GM19351 (cell line): ENCODE results near the gene APOE.
A peak's percentile ranks its signal among the peaks of the same experiment; 100 is the strongest.
"Not testable (repeated sequence)": the region's sequence is repeated elsewhere in the genome, so short reads cannot be mapped to it uniquely, and the experiment has no call there.

Experiments used
- ATAC-seq: cut with Tn5 transposase; IDR thresholded peaks from one replicate; pipeline ENCODE4 v1.9.1; 2021; ENCODE audit warnings: mild to moderate bottlenecking, moderate library complexity; ENCODE audit not compliant: unreplicated experiment

Gene APOE

DNA sequence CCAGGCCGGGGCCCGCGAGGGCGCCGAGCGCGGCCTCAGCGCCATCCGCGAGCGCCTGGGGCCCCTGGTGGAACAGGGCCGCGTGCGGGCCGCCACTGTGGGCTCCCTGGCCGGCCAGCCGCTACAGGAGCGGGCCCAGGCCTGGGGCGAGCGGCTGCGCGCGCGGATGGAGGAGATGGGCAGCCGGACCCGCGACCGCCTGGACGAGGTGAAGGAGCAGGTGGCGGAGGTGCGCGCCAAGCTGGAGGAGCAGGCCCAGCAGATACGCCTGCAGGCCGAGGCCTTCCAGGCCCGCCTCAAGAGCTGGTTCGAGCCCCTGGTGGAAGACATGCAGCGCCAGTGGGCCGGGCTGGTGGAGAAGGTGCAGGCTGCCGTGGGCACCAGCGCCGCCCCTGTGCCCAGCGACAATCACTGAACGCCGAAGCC lies 3.3 kb downstream of the APOE start:
- ATAC-seq, result no peak

DNA sequence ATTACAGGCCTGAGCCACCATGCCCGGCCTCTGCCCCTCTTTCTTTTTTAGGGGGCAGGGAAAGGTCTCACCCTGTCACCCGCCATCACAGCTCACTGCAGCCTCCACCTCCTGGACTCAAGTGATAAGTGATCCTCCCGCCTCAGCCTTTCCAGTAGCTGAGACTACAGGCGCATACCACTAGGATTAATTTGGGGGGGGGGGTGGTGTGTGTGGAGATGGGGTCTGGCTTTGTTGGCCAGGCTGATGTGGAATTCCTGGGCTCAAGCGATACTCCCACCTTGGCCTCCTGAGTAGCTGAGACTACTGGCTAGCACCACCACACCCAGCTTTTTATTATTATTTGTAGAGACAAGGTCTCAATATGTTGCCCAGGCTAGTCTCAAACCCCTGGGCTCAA lies 4.2 kb downstream of the APOE start:
- ATAC-seq, result no peak

DNA sequence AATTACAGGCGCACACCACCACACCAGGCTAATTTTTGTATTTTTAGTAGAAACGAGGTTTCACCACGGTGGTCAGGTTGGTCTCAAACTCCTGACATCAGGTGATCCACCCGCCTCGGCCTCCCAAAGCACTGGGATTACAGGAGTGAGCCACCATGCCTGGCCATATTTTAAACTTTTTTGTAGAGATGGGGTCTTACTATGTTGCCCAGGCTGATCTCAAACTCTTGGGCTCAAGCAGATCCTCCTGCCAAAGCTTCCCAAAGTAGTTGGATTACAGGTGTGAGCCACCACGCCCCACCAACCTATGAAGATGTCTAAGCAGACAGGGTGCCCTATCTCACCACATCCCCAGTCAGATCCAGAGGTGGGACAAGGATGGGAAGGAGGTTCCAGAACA lies 6.3 kb downstream of the APOE start:
- ATAC-seq, result not testable (repeated sequence)

DNA sequence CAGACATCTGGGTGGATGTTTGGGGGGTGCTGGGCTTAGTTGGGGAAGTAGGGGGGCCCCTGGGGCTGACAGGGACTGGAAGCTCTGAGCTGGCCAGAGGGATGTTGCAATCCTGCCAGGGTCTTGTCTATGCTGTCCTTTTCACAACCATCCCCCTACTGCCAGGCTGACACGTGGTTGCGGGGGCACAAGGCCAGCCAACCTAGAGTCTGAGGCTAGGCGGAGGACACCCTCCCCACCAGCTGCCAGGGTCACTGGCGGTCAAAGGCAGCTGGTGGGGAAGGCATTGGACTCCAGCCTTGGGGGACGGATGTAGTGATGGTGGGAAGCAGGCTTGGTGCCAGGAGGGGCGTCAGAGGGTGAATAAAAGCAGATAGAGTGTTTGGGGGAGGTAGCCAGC lies 7.3 kb downstream of the APOE start:
- no peak for ATAC-seq

DNA sequence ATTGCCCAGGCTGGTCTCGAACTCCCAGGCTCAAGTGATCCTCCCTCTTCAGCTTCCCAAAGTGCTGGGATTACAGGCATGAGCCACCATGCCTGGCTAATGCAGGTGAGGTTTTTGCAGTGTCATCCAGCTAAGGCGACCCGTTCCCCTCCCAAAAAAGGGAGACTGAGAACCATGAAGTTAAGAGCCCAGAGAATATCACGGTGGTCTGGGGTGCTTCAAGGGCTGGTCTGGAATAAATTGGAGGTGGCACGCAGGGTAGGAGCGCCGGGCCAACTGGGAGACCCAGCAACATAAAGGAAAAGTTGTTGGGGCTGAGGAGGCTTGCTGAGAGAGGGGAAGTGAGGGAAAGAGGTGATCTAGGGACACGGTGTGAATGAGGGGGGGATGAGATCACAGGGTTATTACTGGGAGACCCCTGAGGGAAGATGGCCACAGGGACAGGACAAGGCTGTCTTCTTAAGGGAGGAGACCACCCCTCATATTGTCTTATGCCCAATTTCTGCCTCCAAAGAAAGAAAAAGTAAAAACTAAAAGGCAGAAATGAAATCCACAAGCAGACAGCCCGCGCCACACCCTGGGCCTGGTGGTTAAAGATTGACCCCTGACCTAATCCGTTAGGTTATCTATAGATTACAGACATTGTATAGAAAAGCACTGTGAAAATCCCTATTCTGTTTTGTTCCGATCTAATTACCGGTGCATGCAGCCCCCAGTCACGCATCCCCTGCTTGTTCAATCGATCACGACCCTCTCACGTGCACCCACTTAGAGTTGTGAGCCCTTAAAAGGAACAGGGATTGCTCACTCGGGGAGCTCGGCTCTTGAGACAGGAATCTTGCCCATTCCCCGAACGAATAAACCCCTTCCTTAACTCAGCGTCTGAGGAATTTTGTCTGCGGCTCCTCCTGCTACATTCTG lies 8.2 kb downstream of the APOE start:
- ATAC-seq, result not testable (repeated sequence)

DNA sequence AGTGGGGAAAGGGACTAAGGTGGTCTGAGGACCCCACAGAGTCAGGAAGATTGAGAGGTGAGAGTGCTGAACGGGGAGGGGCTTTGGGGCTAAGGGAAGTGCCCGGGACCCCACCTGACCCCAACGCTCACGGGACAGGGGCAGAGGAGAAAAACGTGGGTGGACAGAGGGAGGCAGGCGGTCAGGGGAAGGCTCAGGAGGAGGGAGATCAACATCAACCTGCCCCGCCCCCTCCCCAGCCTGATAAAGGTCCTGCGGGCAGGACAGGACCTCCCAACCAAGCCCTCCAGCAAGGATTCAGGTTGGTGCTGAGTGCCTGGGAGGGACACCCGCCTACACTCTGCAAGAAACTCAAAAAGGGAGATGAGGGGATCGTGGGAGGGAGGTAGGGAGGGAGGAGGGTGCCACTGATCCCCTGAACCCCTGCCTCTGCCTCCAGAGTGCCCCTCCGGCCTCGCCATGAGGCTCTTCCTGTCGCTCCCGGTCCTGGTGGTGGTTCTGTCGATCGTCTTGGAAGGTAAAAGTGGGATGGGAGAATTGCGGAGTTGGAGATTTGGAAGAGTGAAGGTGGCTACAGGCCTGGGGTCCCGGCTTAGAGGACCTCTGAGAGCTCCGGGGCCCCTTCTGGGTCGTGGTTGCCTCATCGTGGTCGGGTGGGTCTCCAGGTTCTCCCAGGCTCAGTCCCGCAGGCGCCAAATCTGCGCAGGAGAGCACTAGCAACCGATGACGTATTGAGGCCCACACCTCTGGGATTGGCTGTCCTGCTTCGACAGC lies 9.0 kb downstream of the APOE start, which contains the start of gene APOC1:
Gene APOC1, plus strand, starts transcription at position 176 of the 774 bp plus-strand sequence. Its CDS starts 284 bp downstream, at position 460.
- ATAC-seq, result peak; percentile 89

DNA sequence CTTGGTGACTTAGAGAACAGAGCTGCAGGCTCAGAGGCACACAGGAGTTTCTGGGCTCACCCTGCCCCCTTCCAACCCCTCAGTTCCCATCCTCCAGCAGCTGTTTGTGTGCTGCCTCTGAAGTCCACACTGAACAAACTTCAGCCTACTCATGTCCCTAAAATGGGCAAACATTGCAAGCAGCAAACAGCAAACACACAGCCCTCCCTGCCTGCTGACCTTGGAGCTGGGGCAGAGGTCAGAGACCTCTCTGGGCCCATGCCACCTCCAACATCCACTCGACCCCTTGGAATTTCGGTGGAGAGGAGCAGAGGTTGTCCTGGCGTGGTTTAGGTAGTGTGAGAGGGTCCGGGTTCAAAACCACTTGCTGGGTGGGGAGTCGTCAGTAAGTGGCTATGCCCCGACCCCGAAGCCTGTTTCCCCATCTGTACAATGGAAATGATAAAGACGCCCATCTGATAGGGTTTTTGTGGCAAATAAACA lies 18.7 kb downstream of the APOE start:
- ATAC-seq, result no peak

DNA sequence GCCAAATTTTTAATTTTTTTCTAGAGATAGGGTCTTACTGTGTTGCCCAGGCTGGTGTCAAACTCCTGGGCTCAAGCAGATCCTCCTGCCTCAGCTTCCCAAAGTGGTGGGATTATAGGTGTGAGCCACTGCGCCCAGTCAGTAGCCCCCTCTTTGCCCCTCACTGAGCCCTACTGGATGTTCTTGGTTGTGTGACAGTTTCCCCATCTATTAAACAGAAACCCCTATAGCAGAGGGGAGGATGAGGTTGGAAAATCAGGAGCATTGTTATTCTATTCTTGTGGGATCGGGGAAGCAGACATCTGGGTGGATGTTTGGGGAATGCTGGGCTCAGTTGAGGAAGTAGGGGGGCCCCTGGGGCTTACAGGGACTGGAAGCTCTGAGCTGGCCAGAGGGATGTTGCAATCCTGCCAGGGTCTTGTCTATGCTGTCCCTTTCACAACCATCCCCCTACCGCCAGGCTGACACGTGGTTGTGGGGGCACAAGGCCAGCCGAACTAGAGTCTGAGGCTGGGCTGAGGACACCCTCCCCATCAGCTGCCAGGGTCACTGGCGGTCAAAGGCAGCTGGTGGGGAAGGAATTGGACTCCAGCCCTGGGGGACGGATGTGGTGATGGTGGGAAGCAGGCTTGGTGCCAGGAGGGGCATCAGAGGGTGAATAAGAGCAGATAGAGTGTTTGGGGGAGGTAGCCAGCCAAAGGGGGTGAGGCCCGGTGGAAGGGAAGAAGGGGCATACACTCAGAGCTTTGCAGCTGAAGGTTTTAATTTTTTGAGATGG lies 19.7 kb downstream of the APOE start:
- ATAC-seq, result no peak

DNA sequence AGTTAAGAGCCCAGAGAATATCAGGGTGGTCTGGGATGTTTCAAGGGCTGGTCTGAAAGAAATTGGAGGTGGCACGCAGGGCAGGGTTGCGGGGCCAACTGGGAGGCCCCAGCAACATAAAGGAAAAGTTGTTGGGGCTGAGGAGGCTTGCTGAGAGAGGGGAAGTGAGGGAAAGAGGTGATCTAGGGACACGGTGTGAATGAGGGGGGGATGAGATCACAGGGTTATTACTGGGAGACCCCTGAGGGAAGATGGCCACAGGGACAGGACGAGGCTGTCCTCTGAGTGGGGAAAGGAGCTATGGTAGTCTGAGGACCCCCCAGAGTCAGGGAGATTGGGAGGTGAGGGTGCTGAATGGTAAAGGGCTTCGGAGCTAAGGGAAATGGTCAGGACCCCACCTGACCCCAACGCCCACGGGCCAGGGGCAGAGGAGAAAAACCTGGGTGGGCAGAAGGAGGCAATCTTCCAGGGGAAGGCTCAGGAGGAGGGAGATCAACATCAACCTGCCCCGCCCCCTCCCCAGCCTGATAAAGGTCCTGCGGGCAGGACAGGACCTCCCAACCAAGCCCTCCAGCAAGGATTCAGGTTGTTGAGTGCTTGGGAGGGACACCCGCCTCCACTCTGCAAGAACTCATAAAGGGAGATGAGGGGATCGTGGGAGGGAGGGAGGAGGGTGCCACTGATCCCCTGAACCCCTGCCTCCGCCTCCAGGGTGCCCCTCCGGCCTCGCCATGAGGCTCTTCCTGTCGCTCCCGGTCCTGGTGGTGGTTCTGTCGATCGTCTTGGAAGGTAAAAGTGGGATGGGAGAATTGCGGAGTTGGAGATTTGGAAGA lies 20.9 kb downstream of the APOE start:
- ATAC-seq, result not testable (repeated sequence)

DNA sequence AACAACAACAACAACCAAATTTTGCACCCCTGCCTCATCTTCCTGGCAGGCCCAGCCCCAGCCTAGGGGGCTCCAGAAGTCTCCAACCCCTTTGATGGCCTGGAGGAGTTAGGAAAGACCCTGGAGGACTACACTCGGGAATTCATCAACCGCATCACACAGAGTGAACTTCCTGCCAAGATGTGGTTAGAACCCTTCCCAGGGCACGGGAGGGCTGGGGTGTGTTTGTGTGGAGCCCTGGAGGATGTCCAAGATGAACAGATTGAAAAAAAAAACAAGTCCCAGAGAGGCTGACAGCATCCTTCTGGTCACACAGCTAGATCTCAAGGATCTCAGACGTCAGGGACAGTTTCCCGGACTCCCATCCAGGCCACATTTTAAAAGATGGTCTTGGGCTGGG lies 22.1 kb downstream of the APOE start:
- no peak for ATAC-seq

DNA sequence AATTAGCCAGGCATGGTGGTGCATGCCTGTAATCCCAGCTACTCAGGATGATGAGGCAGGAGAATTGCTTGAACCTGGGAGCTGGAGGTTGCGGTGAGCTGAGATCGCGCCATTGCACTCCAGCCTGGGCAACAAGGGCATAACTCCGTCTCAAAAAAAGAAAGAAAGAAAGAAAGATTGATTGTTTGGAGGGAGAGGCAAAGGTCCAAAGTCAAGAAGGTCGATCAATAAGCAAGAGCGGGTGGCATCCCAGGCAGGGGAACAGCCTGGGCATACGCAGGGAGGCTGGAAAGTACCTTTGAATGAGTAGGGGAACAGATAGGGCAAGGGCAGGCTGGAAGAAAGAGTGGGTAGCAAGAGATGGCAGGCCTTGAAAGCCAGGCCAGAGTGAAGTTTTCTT lies 24.5 kb downstream of the APOE start:
- no peak for ATAC-seq

DNA sequence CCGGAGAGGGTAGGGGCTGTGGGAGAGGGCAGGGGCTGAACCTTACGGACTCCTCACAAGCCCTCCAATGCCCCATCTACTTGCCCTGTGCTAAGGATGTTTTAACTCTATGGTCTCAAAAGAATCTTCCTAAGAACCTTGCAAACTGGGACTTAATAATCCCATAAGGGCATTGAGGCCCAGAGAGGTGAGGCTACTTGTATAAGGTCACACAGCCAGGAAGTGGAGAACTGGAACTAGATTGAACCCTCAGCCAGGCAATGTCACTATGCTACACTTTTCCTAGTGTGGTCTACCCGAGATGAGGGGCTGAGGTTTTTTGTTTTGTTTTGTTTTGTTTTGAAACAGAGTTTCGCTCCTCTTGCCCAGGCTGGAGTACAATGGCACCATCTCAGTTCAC lies 25.9 kb downstream of the APOE start:
- no peak for ATAC-seq

DNA sequence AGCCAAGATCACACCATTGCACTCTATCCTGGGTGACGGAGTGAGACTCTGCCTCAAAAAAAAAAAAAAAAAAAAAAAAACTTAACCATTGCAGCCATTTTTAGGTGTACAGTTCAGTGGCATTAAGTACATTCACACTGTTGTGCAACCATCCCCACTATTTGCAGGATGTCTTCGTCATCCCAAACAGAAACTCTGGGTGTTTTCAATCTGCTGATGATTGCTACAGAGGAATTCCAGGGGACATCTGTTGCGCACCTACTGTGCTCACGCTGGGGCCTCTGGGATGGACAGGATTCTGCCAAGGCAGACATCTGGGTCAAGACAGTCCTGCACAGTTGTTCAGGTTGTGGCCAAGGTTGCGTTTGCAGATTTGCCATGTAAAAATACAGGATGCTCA lies 34.1 kb downstream of the APOE start:
- no peak for ATAC-seq

DNA sequence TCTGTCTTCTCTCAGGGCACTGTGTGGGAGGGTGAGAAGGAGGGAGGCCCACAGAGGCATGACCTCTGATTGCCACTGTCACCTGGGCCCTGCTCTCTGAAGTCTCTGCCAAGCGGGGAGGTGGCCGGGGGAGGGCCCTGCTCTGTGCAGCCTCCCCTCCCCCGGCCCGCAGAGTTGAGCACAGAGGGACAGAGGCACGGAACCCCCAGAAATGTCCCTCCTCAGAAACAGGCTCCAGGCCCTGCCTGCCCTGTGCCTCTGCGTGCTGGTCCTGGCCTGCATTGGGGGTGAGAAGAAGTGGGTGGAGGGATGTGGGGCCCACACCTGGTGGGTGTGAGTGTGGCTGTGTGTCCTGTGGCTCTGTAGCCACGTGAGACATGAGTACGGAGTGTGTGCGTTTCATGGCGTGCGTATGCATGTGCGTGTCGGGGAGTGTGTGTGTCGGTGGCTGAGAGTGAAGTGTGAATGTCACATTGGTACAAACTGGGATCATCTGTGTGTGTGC lies 36.5 kb downstream of the APOE start, which contains the start of gene APOC4:
Gene APOC4, plus strand, starts transcription at position 171 of the 505 bp plus-strand sequence. Its CDS starts 41 bp downstream, at position 212.
- no peak for ATAC-seq

DNA sequence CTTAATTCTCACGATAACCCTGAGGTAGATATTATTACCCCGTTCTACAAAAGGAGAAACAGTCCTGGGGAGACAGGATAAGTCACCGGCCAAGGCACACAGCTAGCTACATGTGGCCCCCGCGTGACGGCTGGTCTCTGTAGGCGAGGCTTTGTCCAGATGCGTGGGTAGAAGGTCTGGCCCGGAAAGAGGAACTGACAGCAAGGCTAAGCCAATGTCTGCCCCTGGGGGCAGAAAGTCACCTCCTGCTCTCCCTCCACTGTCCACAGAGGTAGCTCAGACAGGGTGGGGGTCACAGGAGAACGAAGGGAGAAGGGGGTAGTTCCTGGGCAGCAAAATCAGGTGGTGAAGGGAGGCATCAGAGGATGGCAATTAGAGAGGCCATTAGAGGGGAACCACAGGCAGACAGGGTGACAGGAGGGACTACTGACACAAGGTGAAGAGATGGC lies 38.2 kb downstream of the APOE start:
- ATAC-seq, result peak; percentile 89

DNA sequence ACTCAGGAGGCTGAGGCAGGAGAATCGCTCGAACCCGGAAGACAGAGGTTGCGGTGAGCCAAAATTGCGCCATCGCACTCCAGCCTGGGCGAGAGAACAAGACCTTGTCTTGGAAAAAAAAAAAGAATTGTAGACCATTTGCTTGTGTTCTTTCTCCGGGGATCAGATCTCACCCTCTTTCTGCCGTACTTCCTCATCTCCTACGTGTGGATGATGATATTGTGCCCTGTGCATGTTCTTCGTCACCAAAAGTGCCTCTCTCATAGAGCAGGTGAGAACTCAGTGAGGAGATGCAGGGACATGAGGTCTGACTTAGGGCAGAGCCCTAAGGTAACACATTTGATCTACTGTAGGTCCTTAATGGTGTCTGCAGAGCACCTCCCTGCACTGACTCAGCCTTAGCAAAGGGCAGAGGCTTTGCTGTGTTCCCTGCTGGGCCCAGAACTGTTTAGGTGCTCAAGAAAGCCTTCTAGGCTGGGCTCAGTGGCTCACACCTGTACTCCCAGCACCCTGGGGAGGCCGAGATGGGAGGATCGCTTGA lies 41.5 kb downstream of the APOE start:
- ATAC-seq, result no peak

DNA sequence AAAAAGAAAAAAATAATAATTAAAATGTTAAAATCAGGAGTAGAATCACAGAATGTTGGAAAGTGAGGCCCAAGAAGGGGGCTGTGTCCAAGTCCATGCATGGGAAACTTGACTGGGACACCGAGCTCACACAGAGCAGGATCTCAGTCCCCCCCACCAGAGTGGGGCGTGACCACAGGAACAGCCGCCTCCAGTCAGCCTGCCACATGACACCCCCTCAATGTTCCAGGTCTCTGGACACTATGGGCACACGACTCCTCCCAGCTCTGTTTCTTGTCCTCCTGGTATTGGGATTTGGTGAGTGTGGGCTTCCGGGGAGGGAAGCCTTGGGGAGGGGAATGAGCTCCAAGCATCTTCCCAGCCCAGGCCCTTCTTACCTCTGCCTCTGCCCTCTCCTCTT lies 42.6 kb downstream of the APOE start:
- no peak for ATAC-seq

DNA sequence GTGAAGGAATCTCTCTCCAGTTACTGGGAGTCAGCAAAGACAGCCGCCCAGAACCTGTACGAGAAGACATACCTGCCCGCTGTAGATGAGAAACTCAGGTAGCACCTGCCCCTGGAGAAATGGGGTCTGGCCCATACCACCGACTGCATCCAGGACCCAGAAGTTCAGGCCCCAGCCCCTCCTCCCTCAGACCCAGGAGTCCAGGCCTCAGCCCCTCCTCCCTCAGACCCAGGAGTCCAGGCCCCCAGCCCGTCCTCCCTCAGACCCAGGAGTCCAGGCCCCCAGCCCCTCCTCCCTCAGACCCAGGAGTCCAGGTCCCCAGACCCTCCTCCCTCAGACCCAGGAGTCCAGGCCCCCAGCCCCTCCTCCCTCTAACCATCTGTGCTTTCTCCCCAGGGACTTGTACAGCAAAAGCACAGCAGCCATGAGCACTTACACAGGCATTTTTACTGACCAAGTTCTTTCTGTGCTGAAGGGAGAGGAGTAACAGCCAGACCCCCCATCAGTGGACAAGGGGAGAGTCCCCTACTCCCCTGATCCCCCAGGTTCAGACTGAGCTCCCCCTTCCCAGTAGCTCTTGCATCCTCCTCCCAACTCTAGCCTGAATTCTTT lies 43.3 kb downstream of the APOE start:
- ATAC-seq, result no peak

DNA sequence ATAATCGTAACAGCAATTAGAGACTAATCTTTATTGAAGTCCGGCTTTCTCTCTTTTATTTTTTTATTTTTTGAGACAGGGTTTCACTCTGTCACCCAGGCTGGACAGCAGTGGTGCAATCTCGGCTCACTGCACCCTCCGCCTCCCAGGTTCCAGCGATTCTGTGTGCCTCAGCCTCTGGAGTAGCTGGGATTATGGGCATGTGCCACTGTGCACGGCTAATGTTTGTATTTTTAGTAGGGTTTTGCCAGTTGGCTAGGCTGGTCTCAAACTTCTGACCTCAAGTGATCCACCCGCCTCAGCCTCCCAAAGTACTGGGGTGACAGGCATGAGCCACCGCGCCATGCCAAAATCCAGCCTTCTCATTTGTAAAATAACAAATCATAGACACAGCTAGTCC lies 44.0 kb downstream of the APOE start:
- no peak for ATAC-seq
